PC-3 (cell line): ENCODE measurements around the gene SLC38A6. TPM values are rescaled to one million over a fixed set of nuclear protein-coding genes. Genes with fewer than 3 reads are reported as not detected.

Source experiments
- ATAC-seq: fragments of 200-7000 bp; cut with Tn5 transposase; 2 replicates; pipeline ENCODE4 v1.9.1; 2020; ENCODE audit warnings: mild to moderate bottlenecking, moderate library complexity
- BruUV-seq: library from RNA; stranded (reverse); fragments of 400-500 nt; replicated peaks from 2 replicates; lab custom pipeline; 2021; lab: Mats Ljungman, UMichigan
- CTCF ChIA-PET: fragments of 300-600 bp; sonication (Branson Sonifier 250); formaldehyde crosslinking; loops from one replicate; lab custom pipeline; 2022; ENCODE audit warnings: antibody characterized with exemption; lab: Charles Lee
- POLR2A ChIA-PET: fragments of 300-600 bp; sonication (Branson Sonifier 250); formaldehyde crosslinking; loops from one replicate; lab custom pipeline; 2022; ENCODE audit warnings: antibody characterized with exemption; ENCODE audit not compliant: unreplicated experiment; lab: Charles Lee
- DNase-seq: peaks from one replicate; pipeline ENCODE4 v3.0.0-alpha.2; 2015
- H2AFZ ChIP-seq: fragments of 300-600 bp; sonication (generic); 2 replicates; pipeline ENCODE4 v1.6.0; 2016; ENCODE audit warnings: antibody characterized with exemption, low read length
- H3F3A ChIP-seq: fragments of 300-600 bp; sonication (generic); one replicate; pipeline ENCODE4 v1.6.0; 2017; ENCODE audit warnings: antibody characterized with exemption, low read length, control low read depth, mild to moderate bottlenecking; ENCODE audit not compliant: unreplicated experiment
- H3K27ac ChIP-seq: fragments of 300-600 bp; sonication (generic); 2 replicates; pipeline ENCODE4 v1.5.1; 2016; ENCODE audit warnings: mild to moderate bottlenecking, low read length
- H3K27me3 ChIP-seq: fragments of 300-600 bp; sonication (generic); 2 replicates; pipeline ENCODE4 v1.6.1; 2016; ENCODE audit warnings: low read length, mixed read lengths
- H3K36me3 ChIP-seq: fragments of 300-600 bp; sonication (generic); 2 replicates; pipeline ENCODE4 v1.6.1; 2016; ENCODE audit warnings: low read depth, mixed run types, low read length, mixed read lengths
- H3K4me1 ChIP-seq: fragments of 300-600 bp; sonication (generic); 2 replicates; pipeline ENCODE4 v1.5.1; 2016; ENCODE audit warnings: low read length; ENCODE audit not compliant: insufficient read depth
- H3K4me2 ChIP-seq: fragments of 300-600 bp; sonication (generic); 2 replicates; pipeline ENCODE4 v1.6.0; 2016; ENCODE audit warnings: low read length
- H3K4me3 ChIP-seq: fragments of 300-600 bp; sonication (generic); 2 replicates; pipeline ENCODE4 v1.5.1; 2016; ENCODE audit warnings: mild to moderate bottlenecking, low read length, mixed read lengths
- H3K79me2 ChIP-seq: fragments of 300-600 bp; sonication (generic); 2 replicates; pipeline ENCODE4 v1.6.1; 2017; ENCODE audit warnings: low read length, mixed read lengths
- H3K9ac ChIP-seq: fragments of 300-600 bp; sonication (generic); 2 replicates; pipeline ENCODE4 v1.6.0; 2016; ENCODE audit warnings: mild to moderate bottlenecking, low read length
- H3K9me2 ChIP-seq: fragments of 300-600 bp; sonication (generic); replicated peaks from 2 replicates; pipeline ENCODE4 v1.6.1; 2016; ENCODE audit warnings: mixed run types, low read length, mixed read lengths
- H3K9me3 ChIP-seq: fragments of 300-600 bp; sonication (generic); 2 replicates; pipeline ENCODE4 v1.6.1; 2016; ENCODE audit warnings: low read length, mixed read lengths
- H4K20me1 ChIP-seq: fragments of 300-600 bp; sonication (generic); 2 replicates; pipeline ENCODE4 v1.6.1; 2016; ENCODE audit warnings: low read length, mixed read lengths
- EZH2 ChIP-seq: fragments of 300-600 bp; sonication (generic); IDR thresholded peaks from one replicate; pipeline ENCODE4 v1.6.1; 2017; ENCODE audit warnings: antibody characterized with exemption, mild to moderate bottlenecking, low read length; ENCODE audit not compliant: unreplicated experiment
- EZH2phosphoT487 ChIP-seq: fragments of 300-600 bp; sonication (generic); IDR thresholded peaks from 2 replicates; pipeline ENCODE4 v1.6.1; 2018; ENCODE audit warnings: mild to moderate bottlenecking, antibody characterized with exemption, low read length, borderline replicate concordance
- intact Hi-C: fragments of 100-400 bp; cut with micrococcal nuclease; formaldehyde crosslinking; loops from 2 replicates; pipeline ENCODE4 v1.9.0; 2023
- total RNA-seq: library from RNA; depleted of rRNA; stranded (reverse); fragments of >200 nt; gene quantifications from 2 replicates; pipeline ENCODE4 v1.2.3, GENCODE V29; 2014
- TF ChIP-seq, protein P1 (sequence below): fragments of 300-600 bp; sonication (generic); conservative IDR thresholded peaks from 2 replicates; pipeline ENCODE4 v1.5.1; 2017; ENCODE audit warnings: antibody characterized with exemption, low read depth, mild to moderate bottlenecking, low read length

The SLC38A6 gene
- total RNA-seq, 1 experiment from 2014 or later: 28.0 TPM

DNA sequence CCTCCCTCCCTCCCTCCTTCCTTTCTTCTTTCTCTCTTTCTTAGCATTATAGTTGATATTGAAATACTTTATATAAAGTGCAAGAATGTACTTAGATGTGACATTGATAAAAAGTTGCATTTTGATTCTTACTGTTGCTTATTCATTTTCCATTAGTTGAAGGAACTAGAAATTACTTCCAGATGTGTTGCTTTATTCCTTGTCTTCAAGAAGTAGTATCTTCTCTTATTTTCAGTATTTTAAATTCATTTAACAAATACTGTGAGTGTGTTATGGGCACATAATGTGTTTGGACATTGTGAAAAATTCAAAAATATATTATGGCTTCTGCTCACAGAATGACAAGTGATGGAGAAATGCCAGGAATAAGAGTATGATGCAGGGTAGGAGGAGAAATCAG lies 45.7 kb upstream of the SLC38A6 start:
- no peak for DNase-seq
- Histone ChIP-seq H4K20me1 (no peaks in the 10 kb centered on the region), H3K9me3 (no peaks in the 10 kb centered on the region), H2AFZ (no peak overlapping the region), H3K79me2 (no peaks in the 10 kb centered on the region), H3K4me1 (no peaks in the 10 kb centered on the region), H3K4me2 (no peak overlapping the region), H3K36me3 (no peaks in the 10 kb centered on the region), H3K9me2 (no peaks in the 10 kb centered on the region), H3F3A (peaks cover 3% of the 10 kb centered on the region), H3K27me3 (no peaks in the 10 kb centered on the region), H3K27ac (no peak overlapping the region), H3K4me3 (no peak overlapping the region), H3K9ac (no peak overlapping the region)
- no TSS peak for BruUV-seq
- CTCF ChIA-PET: no interaction called here
- intact Hi-C loops: no loop called here
- POLR2A ChIA-PET: no interaction called here
- ATAC-seq: no peak
- TF ChIP-seq EZH2: no peak

GRCh38 chr14:60943637-60944032 lies 37.4 kb upstream of the SLC38A6 start:
- H3F3A ChIP-seq: no peaks in the 10 kb centered on the region
- no peaks in the 10 kb centered on the region for H3K27me3 ChIP-seq
- TF ChIP-seq EZH2phosphoT487: no peak
- TF ChIP-seq, protein P1, sequence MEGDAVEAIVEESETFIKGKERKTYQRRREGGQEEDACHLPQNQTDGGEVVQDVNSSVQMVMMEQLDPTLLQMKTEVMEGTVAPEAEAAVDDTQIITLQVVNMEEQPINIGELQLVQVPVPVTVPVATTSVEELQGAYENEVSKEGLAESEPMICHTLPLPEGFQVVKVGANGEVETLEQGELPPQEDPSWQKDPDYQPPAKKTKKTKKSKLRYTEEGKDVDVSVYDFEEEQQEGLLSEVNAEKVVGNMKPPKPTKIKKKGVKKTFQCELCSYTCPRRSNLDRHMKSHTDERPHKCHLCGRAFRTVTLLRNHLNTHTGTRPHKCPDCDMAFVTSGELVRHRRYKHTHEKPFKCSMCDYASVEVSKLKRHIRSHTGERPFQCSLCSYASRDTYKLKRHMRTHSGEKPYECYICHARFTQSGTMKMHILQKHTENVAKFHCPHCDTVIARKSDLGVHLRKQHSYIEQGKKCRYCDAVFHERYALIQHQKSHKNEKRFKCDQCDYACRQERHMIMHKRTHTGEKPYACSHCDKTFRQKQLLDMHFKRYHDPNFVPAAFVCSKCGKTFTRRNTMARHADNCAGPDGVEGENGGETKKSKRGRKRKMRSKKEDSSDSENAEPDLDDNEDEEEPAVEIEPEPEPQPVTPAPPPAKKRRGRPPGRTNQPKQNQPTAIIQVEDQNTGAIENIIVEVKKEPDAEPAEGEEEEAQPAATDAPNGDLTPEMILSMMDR: no peak
- no peak for TF ChIP-seq EZH2
- H3K4me2 ChIP-seq: no peak overlapping the region
- BruUV-seq: no TSS peak
- intact Hi-C loops: no loop called here
- H3K4me3 ChIP-seq: no peak overlapping the region
- no peaks in the 10 kb centered on the region for H3K79me2 ChIP-seq
- H3K27ac ChIP-seq: no peak overlapping the region
- CTCF ChIA-PET: no interaction called here
- no peak overlapping the region for H3K9ac ChIP-seq
- POLR2A ChIA-PET: no interaction called here
- H4K20me1 ChIP-seq: no peaks in the 10 kb centered on the region
- no peaks in the 10 kb centered on the region for H3K9me3 ChIP-seq
- H3K4me1 ChIP-seq: no peaks in the 10 kb centered on the region
- H3K9me2 ChIP-seq: no peaks in the 10 kb centered on the region
- ATAC-seq (no peak), DNase-seq (no peak)
- no peak overlapping the region for H2AFZ ChIP-seq
- no peaks in the 10 kb centered on the region for H3K36me3 ChIP-seq

DNA sequence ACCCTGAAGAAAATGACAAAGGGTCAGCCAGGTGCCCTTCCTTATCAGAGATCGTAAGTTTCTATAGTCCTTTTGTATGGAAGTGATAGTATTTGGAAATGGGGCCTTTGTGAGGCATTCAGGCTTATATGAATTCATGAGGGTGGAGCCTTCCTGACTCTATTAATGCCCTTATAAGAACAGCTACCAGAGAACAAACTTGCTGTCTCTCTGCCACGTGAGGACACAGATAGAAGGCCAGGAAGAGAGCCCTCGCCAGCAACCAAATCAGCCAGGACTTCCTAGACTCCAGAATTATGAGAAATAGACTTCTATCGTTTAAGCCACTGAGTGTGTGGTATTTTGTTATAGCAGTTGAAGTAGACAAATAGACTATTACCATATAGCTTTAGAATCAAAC lies 36.8 kb upstream of the SLC38A6 start:
- Histone ChIP-seq H3K4me1 (no peaks in the 10 kb centered on the region), H3K4me2 (no peak overlapping the region), H3K9me2 (no peaks in the 10 kb centered on the region), H3F3A (no peaks in the 10 kb centered on the region), H3K27ac (no peak overlapping the region), H3K9me3 (no peaks in the 10 kb centered on the region), H3K4me3 (no peak overlapping the region), H3K9ac (no peak overlapping the region), H4K20me1 (no peaks in the 10 kb centered on the region), H3K79me2 (no peaks in the 10 kb centered on the region), H3K36me3 (no peaks in the 10 kb centered on the region), H2AFZ (no peak overlapping the region), H3K27me3 (no peaks in the 10 kb centered on the region)
- POLR2A ChIA-PET: no interaction called here
- CTCF ChIA-PET: no interaction called here
- no peak for DNase-seq
- BruUV-seq: no TSS peak
- no peak for TF ChIP-seq EZH2phosphoT487
- TF ChIP-seq, protein P1: no peak
- no peak for TF ChIP-seq EZH2
- ATAC-seq: no peak
- intact Hi-C loops: no loop called here
